SK-N-SH treated with all-trans-retinoic acid at 6 μM for 48 hours (cell line): ENCODE measurements around the gene UNC13B.

Experiments
- ATAC-seq: fragments of 200-7000 bp; cut with Tn5 transposase; 3 replicates; pipeline ENCODE4 v1.9.1; 2020; ENCODE audit warnings: mild to moderate bottlenecking, moderate library complexity
- BACH2 ChIP-seq: fragments of 250-450 bp; sonication (Bioruptor Pico); IDR thresholded peaks from 2 replicates; pipeline ENCODE4 v1.9.0; 2021; ENCODE audit warnings: mild to moderate bottlenecking, borderline replicate concordance
- CREB5 ChIP-seq: fragments of 250-450 bp; sonication (Bioruptor Pico); IDR thresholded peaks from 2 replicates; pipeline ENCODE4 v1.5.1; 2020; ENCODE audit warnings: low read depth, mild to moderate bottlenecking, moderate library complexity
- CSDC2 ChIP-seq: fragments of 250-450 bp; sonication (Bioruptor Pico); IDR thresholded peaks from 2 replicates; pipeline ENCODE4 v1.5.0; 2020; ENCODE audit warnings: mild to moderate bottlenecking, moderate library complexity
- CSRNP3 ChIP-seq: fragments of 250-450 bp; sonication (Bioruptor Pico); IDR thresholded peaks from 2 replicates; pipeline ENCODE4 v1.5.1; 2021; ENCODE audit warnings: mild to moderate bottlenecking, moderate library complexity
- ESRRG ChIP-seq: fragments of 250-450 bp; sonication (Bioruptor Pico); IDR thresholded peaks from 2 replicates; pipeline ENCODE4 v1.6.1; 2021; ENCODE audit warnings: mild to moderate bottlenecking
- GLIS3 ChIP-seq: fragments of 250-450 bp; sonication (Bioruptor Pico); IDR thresholded peaks from 2 replicates; pipeline ENCODE4 v1.5.0; 2020; ENCODE audit warnings: mild to moderate bottlenecking, moderate library complexity
- ISL1 ChIP-seq: fragments of 250-450 bp; sonication (Bioruptor Pico); IDR thresholded peaks from 2 replicates; pipeline ENCODE4 v2.1.2; 2022; ENCODE audit warnings: mild to moderate bottlenecking, moderate library complexity
- POU6F1 ChIP-seq: fragments of 250-450 bp; sonication (Bioruptor Pico); IDR thresholded peaks from 2 replicates; pipeline ENCODE4 v1.8.0; 2021; ENCODE audit warnings: low read depth, mild to moderate bottlenecking, moderate library complexity, borderline replicate concordance
- PPARA ChIP-seq: fragments of 250-450 bp; sonication (Bioruptor Pico); IDR thresholded peaks from 2 replicates; pipeline ENCODE4 v1.5.0; 2020; ENCODE audit warnings: mild to moderate bottlenecking, borderline replicate concordance
- RARB ChIP-seq: fragments of 250-450 bp; sonication (Bioruptor Pico); IDR thresholded peaks from 2 replicates; pipeline ENCODE4 v1.8.0; 2021; ENCODE audit warnings: mild to moderate bottlenecking, moderate library complexity
- SNAI2 ChIP-seq: fragments of 250-450 bp; sonication (Bioruptor Pico); IDR thresholded peaks from 2 replicates; pipeline ENCODE4 v1.5.0; 2020; ENCODE audit warnings: mild to moderate bottlenecking, moderate library complexity
- TCF4 ChIP-seq: fragments of 250-450 bp; sonication (Bioruptor Pico); IDR thresholded peaks from 2 replicates; pipeline ENCODE4 v1.8.0; 2021; ENCODE audit warnings: mild to moderate bottlenecking, moderate library complexity, borderline replicate concordance
- TOX ChIP-seq: fragments of 250-450 bp; sonication (Bioruptor Pico); IDR thresholded peaks from 2 replicates; pipeline ENCODE4 v1.8.0; 2021; ENCODE audit warnings: mild to moderate bottlenecking, moderate library complexity, borderline replicate concordance
- TSHZ2 ChIP-seq: fragments of 250-450 bp; sonication (Bioruptor Pico); IDR thresholded peaks from 2 replicates; pipeline ENCODE4 v1.5.0; 2020; ENCODE audit warnings: mild to moderate bottlenecking, moderate library complexity
- ZC3H10 ChIP-seq: fragments of 250-450 bp; sonication (Bioruptor Pico); IDR thresholded peaks from 2 replicates; pipeline ENCODE4 v1.5.1; 2021; ENCODE audit warnings: mild to moderate bottlenecking, moderate library complexity
- ZFP3 ChIP-seq: fragments of 250-450 bp; sonication (Bioruptor Pico); IDR thresholded peaks from 2 replicates; pipeline ENCODE4 v1.5.0; 2020; ENCODE audit warnings: mild to moderate bottlenecking, moderate library complexity
- ZNF565 ChIP-seq: fragments of 450-650 bp; formaldehyde crosslinking; conservative IDR thresholded peaks from 2 replicates; pipeline ENCODE4 v1.5.0; 2020; ENCODE audit warnings: low read depth, mild to moderate bottlenecking, moderate library complexity
- ZNF70 ChIP-seq: fragments of 450-650 bp; formaldehyde crosslinking; IDR thresholded peaks from 2 replicates; pipeline ENCODE4 v1.5.0; 2020; ENCODE audit warnings: mild to moderate bottlenecking, moderate library complexity
- ZNF8 ChIP-seq: fragments of 450-650 bp; formaldehyde crosslinking; IDR thresholded peaks from 2 replicates; pipeline ENCODE4 v1.5.0; 2020; ENCODE audit warnings: mild to moderate bottlenecking, moderate library complexity
- TF ChIP-seq, protein P1 (sequence below): fragments of 250-450 bp; sonication (Bioruptor Pico); IDR thresholded peaks from 2 replicates; pipeline ENCODE4 v1.8.0; 2020; ENCODE audit warnings: mild to moderate bottlenecking, moderate library complexity, borderline replicate concordance

Gene UNC13B

DNA sequence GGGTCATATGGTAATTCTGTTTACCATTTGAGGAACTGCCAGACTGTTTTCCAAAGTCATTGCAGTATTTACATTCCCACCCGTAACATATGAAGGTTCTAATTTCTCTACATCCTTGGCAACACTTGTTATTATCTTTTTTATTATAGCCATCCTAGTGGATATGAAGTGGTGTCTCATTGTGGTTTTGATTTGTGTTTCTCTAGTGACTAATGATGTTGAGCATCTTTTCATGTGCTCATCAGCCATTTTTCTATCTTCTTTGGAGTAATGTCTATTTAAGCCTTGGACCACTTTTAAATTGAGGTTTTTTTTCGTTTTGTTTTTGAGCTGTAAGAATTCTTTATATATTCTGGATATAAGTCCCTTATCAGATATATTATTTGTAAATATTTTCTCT lies 195.3 kb downstream of the UNC13B start:
- no peak for ATAC-seq
- TF ChIP-seq TCF4 (CRISPR knock-in tag): no peak
- no peak for TF ChIP-seq ZNF8 (CRISPR knock-in tag)
- no peak for TF ChIP-seq TOX (CRISPR knock-in tag)
- TF ChIP-seq CREB5: no peak
- TF ChIP-seq ZC3H10 (CRISPR knock-in tag): no peak
- TF ChIP-seq CSRNP3: no peak
- no peak for TF ChIP-seq POU6F1 (CRISPR knock-in tag)
- TF ChIP-seq GLIS3 (CRISPR knock-in tag): no peak
- TF ChIP-seq BACH2 (CRISPR knock-in tag): no peak
- TF ChIP-seq CSDC2 (CRISPR knock-in tag): no peak
- TF ChIP-seq, all 23 proteins: peak for 0

DNA sequence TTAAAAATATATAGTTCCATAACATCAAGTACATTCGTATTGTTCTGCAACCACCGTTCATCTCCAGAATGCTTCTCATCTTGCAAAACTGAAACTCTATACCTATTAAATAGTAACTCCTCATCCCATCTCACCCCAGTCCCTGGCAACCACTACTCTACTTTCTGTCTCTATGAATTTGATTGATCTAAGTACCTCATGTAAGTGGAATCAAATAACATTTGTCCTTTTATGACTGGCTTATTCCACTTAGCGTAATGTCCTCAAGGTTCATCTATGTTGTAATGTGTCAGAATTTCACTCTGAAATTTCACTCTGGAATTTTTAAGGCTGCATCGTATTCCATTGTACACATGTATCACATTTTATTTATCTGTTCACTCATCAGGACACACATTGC lies 196.0 kb downstream of the UNC13B start:
- TF ChIP-seq BACH2 (CRISPR knock-in tag): no peak
- no peak for TF ChIP-seq ZNF8 (CRISPR knock-in tag)
- TF ChIP-seq ESRRG (CRISPR knock-in tag): no peak
- no peak for TF ChIP-seq GLIS3 (CRISPR knock-in tag)
- TF ChIP-seq TOX (CRISPR knock-in tag): no peak
- no peak for TF ChIP-seq ZNF565 (CRISPR knock-in tag)
- TF ChIP-seq TSHZ2 (CRISPR knock-in tag): no peak
- TF ChIP-seq ZNF70 (CRISPR knock-in tag): no peak
- no peak for TF ChIP-seq ISL1 (CRISPR knock-in tag)
- TF ChIP-seq, protein P1, sequence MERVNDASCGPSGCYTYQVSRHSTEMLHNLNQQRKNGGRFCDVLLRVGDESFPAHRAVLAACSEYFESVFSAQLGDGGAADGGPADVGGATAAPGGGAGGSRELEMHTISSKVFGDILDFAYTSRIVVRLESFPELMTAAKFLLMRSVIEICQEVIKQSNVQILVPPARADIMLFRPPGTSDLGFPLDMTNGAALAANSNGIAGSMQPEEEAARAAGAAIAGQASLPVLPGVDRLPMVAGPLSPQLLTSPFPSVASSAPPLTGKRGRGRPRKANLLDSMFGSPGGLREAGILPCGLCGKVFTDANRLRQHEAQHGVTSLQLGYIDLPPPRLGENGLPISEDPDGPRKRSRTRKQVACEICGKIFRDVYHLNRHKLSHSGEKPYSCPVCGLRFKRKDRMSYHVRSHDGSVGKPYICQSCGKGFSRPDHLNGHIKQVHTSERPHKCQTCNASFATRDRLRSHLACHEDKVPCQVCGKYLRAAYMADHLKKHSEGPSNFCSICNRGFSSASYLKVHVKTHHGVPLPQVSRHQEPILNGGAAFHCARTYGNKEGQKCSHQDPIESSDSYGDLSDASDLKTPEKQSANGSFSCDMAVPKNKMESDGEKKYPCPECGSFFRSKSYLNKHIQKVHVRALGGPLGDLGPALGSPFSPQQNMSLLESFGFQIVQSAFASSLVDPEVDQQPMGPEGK: no peak
- TF ChIP-seq SNAI2 (CRISPR knock-in tag): no peak
- TF ChIP-seq RARB: no peak
- TF ChIP-seq ZFP3 (CRISPR knock-in tag): no peak
- TF ChIP-seq PPARA (CRISPR knock-in tag): no peak
- no peak for TF ChIP-seq CSRNP3
- TF ChIP-seq CREB5: no peak
- no peak for TF ChIP-seq POU6F1 (CRISPR knock-in tag)
- ATAC-seq: no peak
